Kidney epithelial cell (primary cell): Measurements from ENCODE around the gene IL22RA2. TPM values are rescaled to one million over a fixed set of nuclear protein-coding genes. Genes with fewer than 3 reads are reported as not detected.

Experiments
- DNase-seq: peaks from one replicate; pipeline ENCODE4 v3.0.0-alpha.2; 2010; ENCODE audit warnings: low read depth
- H3K27me3 ChIP-seq: 2 replicates; pipeline ENCODE4 v1.6.0; 2011; ENCODE audit warnings: low read length; ENCODE audit not compliant: control insufficient read depth, insufficient read depth
- H3K36me3 ChIP-seq: 2 replicates; pipeline ENCODE4 v1.5.1; 2011; ENCODE audit warnings: low read length; ENCODE audit not compliant: control insufficient read depth, insufficient read depth
- H3K4me3 ChIP-seq: 2 replicates; pipeline ENCODE4 v1.5.1; 2011; ENCODE audit warnings: low read depth, mild to moderate bottlenecking, control low read depth, low read length
- total RNA-seq: library from RNA; depleted of rRNA; stranded (reverse); fragments of >200 nt; gene quantifications from 2 replicates; pipeline ENCODE4 v1.2.3, GENCODE V29; 2015
- TF ChIP-seq, protein P1 (sequence below): IDR thresholded peaks from 2 replicates; pipeline ENCODE4 v1.5.1; 2011; ENCODE audit warnings: mild to moderate bottlenecking, moderate library complexity, low read length, control low read depth, inconsistent platforms; ENCODE audit not compliant: insufficient read depth, poor library complexity, severe bottlenecking

The IL22RA2 gene
- total RNA-seq, 1 donor from 2014 or later: not detected

DNA sequence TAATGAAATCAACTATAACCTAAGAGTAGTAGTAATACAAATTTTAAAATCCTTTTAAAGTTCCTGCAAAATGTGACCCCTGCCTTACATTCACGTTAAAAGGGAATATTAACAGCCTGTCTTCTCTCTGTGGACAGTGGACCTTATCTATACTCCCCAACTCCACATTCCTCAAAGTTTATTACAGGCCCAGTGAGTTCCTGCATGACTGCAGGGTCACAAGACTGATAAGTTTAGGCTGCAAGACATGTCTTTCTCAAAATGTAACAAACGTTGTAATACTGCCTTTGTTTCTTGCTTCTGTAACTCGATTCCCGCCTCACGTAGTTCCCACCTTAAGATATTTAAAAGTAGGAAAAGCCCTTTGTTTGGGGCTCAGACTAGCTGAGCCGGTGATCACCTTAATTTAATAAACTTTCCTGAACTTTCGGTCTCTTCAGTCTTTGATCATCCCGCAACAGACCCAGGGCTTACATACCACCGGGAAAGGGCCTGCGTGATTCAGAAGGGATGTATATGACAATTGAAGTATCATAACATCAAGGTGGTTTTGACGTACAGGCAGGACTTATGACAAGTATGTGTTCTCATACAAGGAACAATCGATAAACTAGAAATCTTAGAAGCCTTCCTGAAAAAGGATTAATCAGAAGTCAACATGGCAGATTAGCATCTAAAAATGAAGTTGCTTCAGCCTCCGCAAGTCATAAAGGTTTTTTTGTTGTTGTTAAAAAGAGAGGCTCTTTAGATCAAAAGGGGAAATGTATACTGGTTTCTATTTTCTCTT is 3.0 kb downstream of the IL22RA2 start:
- TF ChIP-seq, protein P1, sequence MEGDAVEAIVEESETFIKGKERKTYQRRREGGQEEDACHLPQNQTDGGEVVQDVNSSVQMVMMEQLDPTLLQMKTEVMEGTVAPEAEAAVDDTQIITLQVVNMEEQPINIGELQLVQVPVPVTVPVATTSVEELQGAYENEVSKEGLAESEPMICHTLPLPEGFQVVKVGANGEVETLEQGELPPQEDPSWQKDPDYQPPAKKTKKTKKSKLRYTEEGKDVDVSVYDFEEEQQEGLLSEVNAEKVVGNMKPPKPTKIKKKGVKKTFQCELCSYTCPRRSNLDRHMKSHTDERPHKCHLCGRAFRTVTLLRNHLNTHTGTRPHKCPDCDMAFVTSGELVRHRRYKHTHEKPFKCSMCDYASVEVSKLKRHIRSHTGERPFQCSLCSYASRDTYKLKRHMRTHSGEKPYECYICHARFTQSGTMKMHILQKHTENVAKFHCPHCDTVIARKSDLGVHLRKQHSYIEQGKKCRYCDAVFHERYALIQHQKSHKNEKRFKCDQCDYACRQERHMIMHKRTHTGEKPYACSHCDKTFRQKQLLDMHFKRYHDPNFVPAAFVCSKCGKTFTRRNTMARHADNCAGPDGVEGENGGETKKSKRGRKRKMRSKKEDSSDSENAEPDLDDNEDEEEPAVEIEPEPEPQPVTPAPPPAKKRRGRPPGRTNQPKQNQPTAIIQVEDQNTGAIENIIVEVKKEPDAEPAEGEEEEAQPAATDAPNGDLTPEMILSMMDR: no peak
- H3K27me3 ChIP-seq: no peaks in the 10 kb centered on the region
- H3K4me3 ChIP-seq: no peak overlapping the region
- H3K36me3 ChIP-seq: no peaks in the 10 kb centered on the region
- DNase-seq: no peak

DNA sequence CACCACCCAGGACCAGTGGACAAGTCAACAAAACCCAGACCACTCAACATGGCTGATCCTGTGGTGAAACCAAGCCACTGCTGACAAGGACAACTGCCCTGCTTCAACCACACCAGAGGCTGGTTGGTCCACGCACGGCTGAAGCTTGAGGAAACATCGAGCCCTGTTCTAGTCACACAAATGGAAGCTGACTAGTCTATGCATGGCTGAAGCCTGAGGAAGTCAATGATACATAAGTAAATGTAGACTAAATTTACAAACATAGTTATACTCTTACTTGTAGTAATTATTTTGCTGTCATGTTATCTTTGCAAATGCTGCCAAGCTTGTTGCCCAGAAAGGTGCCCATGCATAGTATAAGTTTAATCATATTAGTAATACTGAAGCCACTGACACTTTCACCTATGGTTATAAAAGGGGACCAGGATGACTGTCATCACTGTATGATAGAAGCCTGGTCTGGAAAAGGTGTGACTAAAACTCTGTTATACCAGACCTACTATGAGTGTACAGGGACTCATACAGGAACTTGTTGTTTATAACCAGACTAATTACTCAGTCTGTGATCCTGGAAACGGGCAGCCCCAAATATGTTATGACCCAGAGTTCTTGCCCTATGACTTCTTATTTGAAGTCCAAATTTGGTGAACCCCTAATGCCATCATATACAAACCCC is 5.6 kb downstream of the IL22RA2 start:
- H3K4me3 ChIP-seq: no peak overlapping the region
- H3K27me3 ChIP-seq: no peaks in the 10 kb centered on the region
- TF ChIP-seq, protein P1: no peak
- DNase-seq: no peak
- H3K36me3 ChIP-seq: no peaks in the 10 kb centered on the region

DNA sequence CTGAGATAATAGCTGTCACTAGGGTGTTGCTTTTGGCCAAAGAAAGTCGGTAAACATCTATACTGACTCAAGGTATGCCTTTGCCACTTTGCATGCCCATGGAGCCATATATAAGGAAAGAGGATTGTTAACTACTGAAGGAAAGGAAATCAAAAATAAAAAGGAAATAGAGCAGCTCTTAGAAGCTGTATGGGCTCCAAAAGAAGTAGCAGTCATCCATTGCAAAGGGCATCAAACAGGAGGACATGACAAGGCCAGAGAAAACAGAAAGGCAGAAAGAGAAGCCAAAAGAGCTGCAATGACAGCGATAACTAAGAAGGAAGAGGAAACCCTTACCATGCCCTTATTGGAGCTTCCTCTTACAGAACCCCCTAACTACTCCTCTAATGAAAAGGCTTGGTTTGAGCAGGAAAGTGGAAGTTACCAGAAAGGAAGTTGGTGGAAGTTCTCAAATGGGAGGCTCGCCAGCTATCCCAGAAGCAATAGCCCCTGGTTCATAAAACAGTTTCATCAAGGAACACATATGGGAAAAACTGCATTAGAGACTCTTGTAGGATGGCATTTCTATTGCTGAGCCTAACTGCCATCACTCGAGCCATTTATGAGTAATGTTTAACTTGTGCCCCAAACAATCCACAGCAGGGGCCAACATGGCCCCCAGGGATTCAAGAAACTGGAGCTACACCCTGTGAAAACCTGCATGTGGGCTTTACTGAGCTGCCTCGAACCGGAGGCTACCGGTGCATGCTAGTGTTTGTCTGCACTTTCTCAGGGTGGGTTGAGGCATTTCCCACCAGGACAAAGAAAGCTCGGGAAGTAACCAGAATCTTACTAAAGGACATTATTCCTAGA is 7.0 kb downstream of the IL22RA2 start:
- Histone ChIP-seq H3K4me3 (no peak overlapping the region), H3K36me3 (no peaks in the 10 kb centered on the region), H3K27me3 (no peaks in the 10 kb centered on the region)
- no peak for DNase-seq
- TF ChIP-seq, protein P1: no peak

DNA sequence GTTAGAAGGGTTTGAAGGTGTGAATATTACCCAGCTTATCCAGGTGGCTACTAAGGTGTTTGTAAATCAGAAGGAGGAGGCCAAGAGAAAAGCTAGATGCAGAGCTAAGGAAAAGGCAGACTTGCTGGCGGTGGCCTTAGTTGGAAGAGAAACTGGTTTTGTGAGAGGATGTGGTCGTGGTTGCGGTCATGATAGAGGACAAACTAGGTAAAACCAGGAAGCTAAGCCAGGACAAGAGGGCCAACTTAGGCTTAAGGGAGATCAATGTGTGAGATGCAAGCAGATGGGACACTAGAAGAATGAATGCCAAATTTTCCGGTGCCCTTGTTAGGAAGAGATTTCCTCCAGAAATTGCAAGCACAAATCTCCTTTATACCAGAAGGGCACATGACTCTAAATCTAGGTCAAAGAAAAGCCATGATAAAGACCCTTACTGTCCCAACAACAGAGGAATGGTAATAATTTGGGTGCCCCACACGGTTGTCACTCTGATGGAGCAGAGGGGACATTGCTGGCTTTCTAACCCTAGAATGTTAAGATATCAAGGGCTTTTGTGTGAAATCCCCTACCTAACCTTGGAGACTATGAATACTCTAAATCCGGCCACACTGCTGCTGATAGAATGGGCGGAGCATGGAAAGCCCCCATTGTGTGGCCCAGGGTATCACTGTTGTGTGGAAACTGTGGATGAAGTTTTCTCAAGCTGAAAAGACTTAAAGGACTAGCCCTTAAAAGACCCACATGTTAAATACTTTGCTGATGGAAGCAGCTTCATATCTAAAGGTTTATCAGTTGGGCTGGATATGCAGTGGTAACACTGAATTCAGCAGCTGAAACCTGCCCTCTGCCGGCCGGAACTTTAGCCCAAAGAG is 7.8 kb downstream of the IL22RA2 start:
- Histone ChIP-seq H3K27me3 (no peaks in the 10 kb centered on the region), H3K4me3 (no peak overlapping the region), H3K36me3 (no peaks in the 10 kb centered on the region)
- TF ChIP-seq, protein P1: no peak
- DNase-seq: no peak

DNA sequence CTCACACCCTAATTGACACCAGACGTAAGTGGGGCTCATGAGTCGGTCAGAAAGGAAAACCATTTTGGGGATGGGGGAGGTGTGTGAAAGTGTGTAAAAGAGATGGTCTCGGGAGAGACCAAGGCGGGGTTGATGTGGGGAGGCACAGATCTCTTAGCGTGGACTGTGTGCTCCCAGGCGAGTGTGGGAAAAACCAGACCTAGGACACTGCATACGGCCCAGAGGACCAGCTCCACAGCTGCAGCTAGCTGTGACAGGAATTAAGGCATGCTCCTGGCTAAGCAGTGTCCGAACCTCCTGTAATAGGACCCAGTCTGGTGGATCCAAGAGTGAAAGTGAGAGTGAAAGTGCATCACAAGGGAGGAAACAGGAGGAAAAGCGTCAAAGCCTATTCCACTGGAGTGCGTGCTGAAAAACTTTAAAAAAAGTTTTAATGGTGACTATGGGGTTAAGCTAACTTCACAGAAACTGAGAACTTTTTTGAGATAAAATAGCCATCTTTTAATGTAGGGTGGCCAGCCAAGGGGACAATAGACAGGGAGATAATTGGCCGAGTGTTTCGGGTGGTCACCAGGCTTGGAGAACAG is 9.6 kb downstream of the IL22RA2 start:
- no peaks in the 10 kb centered on the region for H3K36me3 ChIP-seq
- TF ChIP-seq, protein P1: no peak
- DNase-seq: no peak
- H3K27me3 ChIP-seq: no peaks in the 10 kb centered on the region
- no peak overlapping the region for H3K4me3 ChIP-seq
